Measurements from ENCODE around the gene PPCS.

- TF ChIP-seq CTCF (IDR thresholded peaks at IDR 0.05) (no peak), EZH2phosphoT487 (IDR thresholded peaks at IDR 0.05) (no peak), EZH2 (IDR thresholded peaks at IDR 0.05) (no peak)
Observed at GRCh38 chr1:42462828-42463763, 6.8 kb downstream of the PPCS start, which contains the start of gene CCDC30.
